ENCODE results near the gene CLEC4G. TPM values are rescaled to one million over a fixed set of nuclear protein-coding genes. Genes with fewer than 3 reads are reported as not detected.

CLEC4G gene
- total RNA-seq, 4 donors from 2014 or later: not detected

GRCh38 chr19:7773841-7774240 is 41.9 kb upstream of the CLEC4G start:
- TF ChIP-seq, protein P1, sequence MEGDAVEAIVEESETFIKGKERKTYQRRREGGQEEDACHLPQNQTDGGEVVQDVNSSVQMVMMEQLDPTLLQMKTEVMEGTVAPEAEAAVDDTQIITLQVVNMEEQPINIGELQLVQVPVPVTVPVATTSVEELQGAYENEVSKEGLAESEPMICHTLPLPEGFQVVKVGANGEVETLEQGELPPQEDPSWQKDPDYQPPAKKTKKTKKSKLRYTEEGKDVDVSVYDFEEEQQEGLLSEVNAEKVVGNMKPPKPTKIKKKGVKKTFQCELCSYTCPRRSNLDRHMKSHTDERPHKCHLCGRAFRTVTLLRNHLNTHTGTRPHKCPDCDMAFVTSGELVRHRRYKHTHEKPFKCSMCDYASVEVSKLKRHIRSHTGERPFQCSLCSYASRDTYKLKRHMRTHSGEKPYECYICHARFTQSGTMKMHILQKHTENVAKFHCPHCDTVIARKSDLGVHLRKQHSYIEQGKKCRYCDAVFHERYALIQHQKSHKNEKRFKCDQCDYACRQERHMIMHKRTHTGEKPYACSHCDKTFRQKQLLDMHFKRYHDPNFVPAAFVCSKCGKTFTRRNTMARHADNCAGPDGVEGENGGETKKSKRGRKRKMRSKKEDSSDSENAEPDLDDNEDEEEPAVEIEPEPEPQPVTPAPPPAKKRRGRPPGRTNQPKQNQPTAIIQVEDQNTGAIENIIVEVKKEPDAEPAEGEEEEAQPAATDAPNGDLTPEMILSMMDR (IDR thresholded peaks at IDR 0.05): no peak
- TF ChIP-seq POLR2A (IDR thresholded peaks at IDR 0.05): no peak
- intact Hi-C loops (cut with DNase I; ENCODE audit: low total_unique reads): no loop called here
- Histone ChIP-seq H3K4me1 (no peaks in the 10 kb centered on the region), H3K4me3 (no peak overlapping the region), H3K27ac (no peak overlapping the region), H3K9me3 (no peaks in the 10 kb centered on the region), H3K27me3 (no peaks in the 10 kb centered on the region), H3K36me3 (no peaks in the 10 kb centered on the region)
- no peak for DNase-seq

DNA sequence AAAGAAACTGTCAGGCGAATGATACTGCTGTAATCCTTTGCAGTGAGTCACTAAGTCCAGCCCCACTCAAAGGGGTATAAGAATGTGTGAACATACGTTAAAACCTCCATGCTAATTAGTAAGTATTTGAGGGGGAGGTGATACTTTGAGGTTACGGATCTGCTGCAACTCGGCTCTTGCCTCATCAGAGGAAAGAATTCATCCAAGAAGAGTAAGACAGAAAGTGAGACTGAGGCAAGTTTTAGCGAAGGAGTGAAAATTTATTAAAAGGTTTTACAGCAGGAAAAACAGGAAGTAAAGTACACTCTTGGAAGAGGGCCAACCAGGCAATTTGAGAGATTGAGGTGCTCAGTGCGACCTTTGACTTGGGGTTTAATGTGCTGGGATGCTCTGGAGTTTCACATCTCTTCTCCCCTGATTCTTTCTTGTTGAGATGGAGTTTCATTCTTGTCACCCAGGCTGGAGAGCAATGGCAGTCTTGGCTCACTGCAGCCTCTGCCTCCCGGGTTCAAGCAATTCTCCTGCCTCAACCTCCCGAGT is 40.9 kb upstream of the CLEC4G start:
- Histone ChIP-seq H3K4me1 (no peaks in the 10 kb centered on the region), H3K4me3 (no peak overlapping the region), H3K9me3 (no peaks in the 10 kb centered on the region), H3K27ac (no peak overlapping the region), H3K27me3 (no peaks in the 10 kb centered on the region), H3K36me3 (no peaks in the 10 kb centered on the region)
- intact Hi-C loops (cut with DNase I; ENCODE audit: low total_unique reads): no loop called here
- no peak for TF ChIP-seq POLR2A (IDR thresholded peaks at IDR 0.05)
- TF ChIP-seq, protein P1 (IDR thresholded peaks at IDR 0.05): no peak
- no peak for DNase-seq

DNA sequence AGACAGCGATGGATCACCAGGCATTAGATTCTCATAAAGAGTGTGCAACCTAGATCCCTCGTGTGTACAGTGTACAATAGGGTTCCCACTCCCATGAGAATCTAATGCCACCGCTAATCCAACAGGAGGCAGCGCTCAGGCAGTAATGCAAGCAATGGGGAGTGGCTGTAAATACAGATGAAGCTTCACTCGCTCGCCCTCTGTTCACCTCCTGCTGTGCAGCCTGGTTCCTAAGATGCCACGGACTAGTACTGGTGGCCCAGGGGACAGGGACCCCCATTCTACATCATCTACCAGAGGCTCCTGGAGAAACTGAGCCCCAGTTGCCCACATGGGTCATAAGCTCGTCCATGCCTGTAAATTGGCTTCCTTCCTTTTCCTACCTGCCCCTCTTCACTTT is 39.2 kb upstream of the CLEC4G start:
- intact Hi-C loops (cut with DNase I; ENCODE audit: low total_unique reads): no loop called here
- Histone ChIP-seq H3K27me3 (no peaks in the 10 kb centered on the region), H3K4me3 (no peak overlapping the region), H3K27ac (no peak overlapping the region), H3K36me3 (no peaks in the 10 kb centered on the region), H3K9me3 (no peaks in the 10 kb centered on the region), H3K4me1 (no peaks in the 10 kb centered on the region)
- TF ChIP-seq, protein P1 (IDR thresholded peaks at IDR 0.05): no peak
- no peak for TF ChIP-seq POLR2A (IDR thresholded peaks at IDR 0.05)
- no peak for DNase-seq

DNA sequence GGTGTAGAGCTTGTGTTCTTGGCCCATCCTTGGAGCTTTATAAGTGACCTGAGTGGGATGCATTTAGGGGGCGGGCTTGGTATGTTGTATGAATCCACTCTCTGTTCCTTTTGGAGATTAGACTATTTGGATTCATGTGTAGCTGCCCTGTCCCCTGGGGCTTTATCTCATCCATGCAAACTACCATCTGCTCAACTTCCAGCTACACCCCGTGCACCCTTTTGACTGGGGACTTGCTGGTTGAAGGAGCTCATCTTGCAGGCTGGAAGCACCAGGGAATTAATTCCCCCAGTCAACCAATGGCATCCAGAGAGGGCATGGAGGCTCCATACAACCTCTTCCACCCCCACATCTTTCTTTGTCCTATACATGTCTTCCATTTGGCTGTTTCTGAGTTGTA is 37.3 kb upstream of the CLEC4G start:
- Histone ChIP-seq H3K4me1 (no peaks in the 10 kb centered on the region), H3K9me3 (no peaks in the 10 kb centered on the region), H3K27me3 (no peaks in the 10 kb centered on the region), H3K36me3 (no peaks in the 10 kb centered on the region), H3K4me3 (no peak overlapping the region), H3K27ac (no peak overlapping the region)
- intact Hi-C loops (cut with DNase I; ENCODE audit: low total_unique reads): no loop called here
- no peak for TF ChIP-seq POLR2A (IDR thresholded peaks at IDR 0.05)
- TF ChIP-seq, protein P1 (IDR thresholded peaks at IDR 0.05): no peak
- no peak for DNase-seq

GRCh38 chr19:7767487-7767886 is 35.6 kb upstream of the CLEC4G start:
- H3K4me3 ChIP-seq: no peak overlapping the region
- no peak overlapping the region for H3K27ac ChIP-seq
- H3K4me1 ChIP-seq: no peaks in the 10 kb centered on the region
- no peaks in the 10 kb centered on the region for H3K36me3 ChIP-seq
- TF ChIP-seq, protein P1 (IDR thresholded peaks at IDR 0.05): no peak
- TF ChIP-seq POLR2A (IDR thresholded peaks at IDR 0.05): no peak
- DNase-seq: no peak
- no peaks in the 10 kb centered on the region for H3K9me3 ChIP-seq
- intact Hi-C loops (cut with DNase I; ENCODE audit: low total_unique reads): no loop called here
- no peaks in the 10 kb centered on the region for H3K27me3 ChIP-seq
